Left colon (tissue), 2 donors: ENCODE data around the gene ITPRIP. TPM values are rescaled to one million over a fixed set of nuclear protein-coding genes. Genes with fewer than 3 reads are reported as not detected.

Source experiments
- ATAC-seq: fragments of 200-7000 bp; cut with Tn5 transposase; one replicate; pipeline ENCODE4 v1.9.1; 2020; ENCODE audit warnings: mild to moderate bottlenecking, moderate library complexity
- DNase-seq, 2 donors: peaks; one replicate each; pipeline ENCODE4 v3.0.0-alpha.2; 2020
- intact Hi-C, 2 donors: fragments of 100-400 bp; cut with DNase I in 1 of 2; cut with micrococcal nuclease in 1 of 2; formaldehyde crosslinking; loops; one replicate each; pipeline versions ENCODE4 v1.11.2 to v1.14.0; 2022; cut with DNase I, micrococcal nuclease
- total RNA-seq, 2 donors: library from RNA; stranded (reverse); fragmentation: NEBNext Ultra II Directional; extraction: Animal tissue kit (Norgen Biotek cat#: 25700); gene quantifications; one replicate each; pipeline ENCODE4 v1.2.1, GENCODE V29; 2021
- donor health status: DM: no; HTN: no; CAD: no.
- donor health status: DM: yes; HTN: yes; CAD: no.

The ITPRIP gene
- total RNA-seq, 2 donors from 2014 or later, result 5.0 to 5.1 TPM

DNA sequence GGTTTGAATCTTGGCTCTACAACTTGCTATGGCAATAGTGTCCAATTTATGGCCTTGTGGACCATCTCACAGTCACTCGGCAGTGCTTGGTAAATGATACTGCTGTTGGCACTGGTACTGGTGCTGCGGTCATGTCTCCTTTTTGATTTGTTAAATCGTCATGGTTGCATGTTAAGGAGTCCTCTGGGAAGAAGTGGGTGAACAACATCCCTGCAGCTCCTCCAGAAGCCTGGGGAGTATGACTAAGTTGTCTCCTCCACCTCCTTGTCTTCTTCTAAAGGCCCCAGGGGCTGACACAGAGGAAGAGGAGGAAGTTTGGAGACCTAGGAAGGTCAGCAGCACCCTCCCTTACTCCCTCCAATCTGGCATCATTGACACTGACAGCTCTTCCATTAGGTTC is 8.5 kb downstream of the ITPRIP start:
- no peak for ATAC-seq
- no peak for DNase-seq
- intact Hi-C loops, result no loop called here

DNA sequence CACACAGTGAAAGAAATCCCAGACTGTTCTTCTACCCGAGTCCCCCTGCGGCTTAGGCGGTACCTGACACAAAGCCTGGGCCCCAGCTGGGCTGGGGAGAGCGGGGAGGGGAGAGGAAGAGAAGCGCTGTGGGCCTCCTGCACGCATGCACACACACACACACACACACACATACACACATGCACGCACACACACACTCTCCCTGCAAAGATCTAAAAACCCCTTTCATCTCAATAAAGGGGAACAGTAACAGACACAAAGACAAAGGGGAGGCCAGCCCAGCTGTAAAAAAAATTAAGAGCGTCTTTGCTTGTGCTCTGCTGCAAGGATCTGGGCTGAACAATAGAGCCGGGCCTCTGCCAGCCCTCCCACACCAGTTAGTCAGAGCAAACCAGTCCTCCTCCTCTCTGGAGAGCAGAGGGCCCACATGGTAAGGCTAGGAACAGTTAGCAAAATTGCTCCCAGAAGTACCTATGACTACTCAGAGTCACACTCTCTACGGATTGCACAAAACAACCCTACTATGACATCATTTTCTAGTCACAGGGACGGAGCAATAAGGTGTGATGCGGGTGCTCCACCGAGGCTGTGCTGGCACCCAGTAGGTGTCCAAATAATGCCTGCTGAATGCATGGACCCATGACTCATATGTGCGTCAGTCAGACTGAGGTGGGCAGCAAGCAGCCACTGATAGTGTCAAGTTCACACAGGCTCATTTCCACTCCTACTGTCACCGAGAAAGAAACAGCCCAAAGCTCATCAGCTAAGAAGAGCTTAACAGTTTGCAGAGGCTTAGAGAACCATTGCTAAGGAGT is 9.2 kb downstream of the ITPRIP start:
- DNase-seq (peak in 1 of 2 donors; percentile 30), ATAC-seq (no peak)
- intact Hi-C loops, result no loop called here

GRCh38 chr10:104328646-104328895 is 9.7 kb downstream of the ITPRIP start:
- intact Hi-C loops, result no loop called here
- DNase-seq (no peak), ATAC-seq (no peak)

DNA sequence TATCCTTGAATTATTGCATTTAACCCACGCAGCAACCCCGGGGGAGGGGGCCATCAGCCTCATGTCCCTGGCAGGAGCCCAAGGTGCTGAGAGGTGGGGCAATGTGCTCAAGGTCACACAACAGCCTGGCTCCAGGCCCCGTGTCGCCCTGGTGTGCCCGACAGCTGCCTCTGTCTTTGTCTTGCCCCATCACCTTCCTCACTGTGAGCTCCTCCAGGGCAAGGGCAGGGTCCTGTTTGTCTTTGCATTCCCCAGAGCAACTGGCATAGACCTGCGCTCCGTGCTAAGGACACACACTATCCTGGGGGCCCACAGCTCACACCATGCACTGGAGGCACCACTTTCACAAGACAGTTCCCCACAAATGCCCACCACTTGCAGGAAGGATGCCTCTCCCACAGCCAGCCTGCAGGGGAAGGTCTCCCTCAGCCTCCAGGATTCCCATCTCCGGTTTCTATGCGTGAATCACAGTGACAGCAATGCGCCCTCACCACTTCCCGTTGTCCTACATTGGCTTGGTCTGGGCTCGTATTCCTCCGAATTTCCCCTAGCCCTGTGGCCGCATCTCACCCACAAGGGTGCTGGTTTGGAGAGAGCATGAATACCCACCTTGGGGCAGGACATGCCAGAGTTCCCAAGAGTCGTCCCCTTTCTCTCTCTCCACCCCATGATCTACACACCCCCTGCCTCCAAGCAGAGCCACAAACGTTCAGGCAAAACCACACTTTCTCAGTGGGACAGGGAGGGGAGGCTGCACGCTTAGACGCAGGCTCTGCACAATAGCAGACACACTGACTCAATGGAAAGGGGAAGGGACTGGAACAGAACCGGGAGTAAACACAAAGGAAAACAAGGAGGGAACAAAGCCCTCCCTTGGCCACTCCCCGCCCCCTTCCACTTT is 10.3 kb downstream of the ITPRIP start:
- ATAC-seq (no peak), DNase-seq (peak in 1 of 2 donors; percentile 39)
- intact Hi-C loops, result no loop called here

- intact Hi-C loops, result no loop called here
- no peak for DNase-seq
Measured at GRCh38 chr10:104326991-104327610, 11.2 kb downstream of the ITPRIP start.

DNA sequence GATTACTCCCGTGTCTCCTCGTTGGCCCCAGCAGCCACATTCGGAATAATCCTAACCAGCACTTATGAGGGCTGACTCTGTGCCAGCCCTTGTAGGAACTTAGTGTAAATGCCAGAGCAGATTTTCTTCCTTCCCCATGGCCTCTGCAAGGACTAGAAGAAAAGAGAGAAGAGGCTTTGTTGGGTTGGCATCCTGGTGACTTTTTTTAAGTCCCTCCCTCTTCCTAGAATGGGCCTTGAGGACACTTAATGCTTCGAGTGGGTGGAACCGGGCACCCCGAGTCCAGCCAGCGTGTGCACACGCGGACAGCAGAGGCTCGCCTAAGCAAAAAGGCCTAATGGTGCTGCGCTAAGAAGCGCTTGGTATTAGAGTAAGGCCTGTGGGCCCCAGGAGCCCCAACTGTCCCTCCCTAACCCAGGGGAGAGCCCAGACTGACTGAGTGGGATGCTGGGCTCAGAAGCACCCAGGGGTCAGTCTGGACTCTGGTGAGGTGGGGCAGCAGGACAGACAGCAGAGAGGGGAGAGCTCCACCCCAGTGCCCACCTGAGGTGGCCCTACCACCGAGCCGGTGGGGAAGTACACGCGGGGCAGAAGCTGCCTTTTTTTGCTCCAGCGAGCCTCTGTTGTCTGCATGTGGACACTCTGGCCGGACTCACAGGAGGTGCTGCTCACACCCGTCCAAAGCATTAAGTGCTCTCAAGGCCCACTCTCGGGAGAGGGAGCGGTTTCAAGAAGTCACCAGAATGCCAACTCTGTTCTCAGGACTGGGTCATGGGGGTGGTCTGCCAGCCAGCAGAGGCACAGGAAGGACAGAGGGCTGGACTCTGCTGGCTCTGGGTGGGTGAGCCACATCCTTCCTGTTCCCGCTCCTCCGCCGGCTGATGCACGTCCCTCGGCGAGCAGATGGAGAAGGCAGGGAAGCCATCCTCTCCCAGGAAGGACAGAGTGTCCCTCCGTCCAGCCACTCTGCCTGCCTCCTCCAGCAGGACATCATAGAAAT is 12.5 kb downstream of the ITPRIP start:
- ATAC-seq, result no peak
- DNase-seq, result no peak
- intact Hi-C loops, result no loop called here

More at GRCh38 chr10:104326991-104327610, 11.2 kb downstream of the ITPRIP start:
- ATAC-seq, result no peak

DNA sequence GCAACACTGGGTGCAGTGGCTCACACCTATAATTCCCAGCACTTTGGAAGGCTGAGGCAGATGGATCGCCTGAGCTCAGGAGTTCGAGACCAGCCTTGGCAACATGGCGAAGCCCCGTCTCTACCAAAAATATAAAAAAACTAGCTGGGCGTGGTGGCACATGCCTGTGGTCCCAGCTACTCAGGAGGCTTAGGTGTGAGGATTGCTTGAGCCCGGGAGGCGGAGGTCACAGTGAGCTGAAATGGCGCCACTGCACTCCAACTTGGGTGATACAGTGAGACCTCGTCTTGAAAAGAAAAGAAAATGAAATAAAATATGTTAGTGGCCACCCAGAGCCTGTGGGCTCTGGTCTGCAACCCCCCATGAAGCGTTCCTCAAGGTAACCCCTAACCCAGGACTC is 13.3 kb downstream of the ITPRIP start:
- intact Hi-C loops, result no loop called here
- ATAC-seq (no peak), DNase-seq (no peak)

DNA sequence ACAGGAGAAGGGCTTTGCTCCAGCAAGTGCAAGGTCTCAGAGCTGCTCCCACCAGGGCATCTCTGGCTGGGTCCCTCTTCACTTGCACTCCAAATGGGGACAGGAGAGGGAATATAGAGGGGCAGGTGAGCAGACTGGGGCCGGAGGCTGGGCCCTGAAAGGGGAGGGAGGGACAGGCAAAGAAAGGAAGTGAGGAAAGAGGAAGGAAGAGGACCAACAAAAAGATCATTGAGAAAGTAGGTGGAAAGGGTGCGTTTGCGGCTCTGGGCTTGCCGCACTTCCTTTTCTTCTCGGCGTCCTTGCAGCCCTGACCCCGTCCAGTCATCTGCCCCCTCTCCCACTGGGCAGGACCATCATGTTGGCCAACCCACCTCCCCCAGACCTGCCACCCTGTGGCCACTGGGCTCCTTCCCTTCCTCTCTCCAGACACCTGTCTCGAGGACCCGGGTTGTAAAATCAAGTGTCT is 14.0 kb downstream of the ITPRIP start:
- no peak for ATAC-seq
- DNase-seq, result peak in 1 of 2 donors; percentile 22
- intact Hi-C loops, result no loop called here

DNA sequence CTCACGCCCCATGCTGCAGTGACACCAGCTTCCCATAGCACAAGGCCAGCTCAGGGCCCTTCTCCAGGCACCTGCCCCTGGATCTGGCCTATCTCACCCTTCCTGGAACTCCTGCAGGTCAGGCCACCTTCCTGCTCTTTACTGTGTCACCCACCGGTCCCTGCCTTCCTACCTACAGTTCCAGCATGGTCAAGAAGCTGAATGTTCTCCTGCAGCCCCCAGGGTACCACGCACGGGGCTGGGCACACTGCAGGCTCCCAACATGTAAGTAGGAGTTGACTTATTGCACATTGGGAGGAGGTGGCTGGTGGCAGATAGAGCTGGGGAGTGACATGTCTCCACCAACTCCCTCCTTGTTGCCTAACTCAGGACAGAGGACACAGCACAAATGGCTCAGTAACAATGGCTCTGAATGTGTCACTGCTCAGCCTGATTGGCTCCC is 14.5 kb downstream of the ITPRIP start:
- ATAC-seq (no peak), DNase-seq (no peak)
- intact Hi-C loops, result no loop called here

GRCh38 chr10:104323085-104323484 is 15.2 kb downstream of the ITPRIP start:
- intact Hi-C loops, result no loop called here
- DNase-seq, result no peak
- no peak for ATAC-seq

DNA sequence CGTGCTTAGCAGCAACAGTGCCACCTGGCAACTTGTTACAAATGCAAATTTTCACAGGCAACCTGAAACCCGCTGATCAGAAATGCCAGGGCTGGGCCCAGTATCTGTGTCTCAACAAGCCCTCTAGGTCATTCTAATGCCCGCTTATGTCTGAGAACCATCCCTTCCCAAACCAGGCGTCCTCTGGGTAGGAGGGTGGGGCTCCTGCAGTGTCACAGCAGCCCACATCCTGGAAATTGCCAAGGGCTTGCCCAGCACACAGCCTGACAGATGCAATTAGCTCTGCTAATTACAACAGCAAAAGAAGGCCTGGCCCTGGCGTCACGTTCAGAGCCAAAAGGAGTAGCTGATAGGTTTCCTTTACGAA is 15.9 kb downstream of the ITPRIP start:
- intact Hi-C loops, result no loop called here
- DNase-seq, result no peak
- peak; percentile 61 for ATAC-seq

DNA sequence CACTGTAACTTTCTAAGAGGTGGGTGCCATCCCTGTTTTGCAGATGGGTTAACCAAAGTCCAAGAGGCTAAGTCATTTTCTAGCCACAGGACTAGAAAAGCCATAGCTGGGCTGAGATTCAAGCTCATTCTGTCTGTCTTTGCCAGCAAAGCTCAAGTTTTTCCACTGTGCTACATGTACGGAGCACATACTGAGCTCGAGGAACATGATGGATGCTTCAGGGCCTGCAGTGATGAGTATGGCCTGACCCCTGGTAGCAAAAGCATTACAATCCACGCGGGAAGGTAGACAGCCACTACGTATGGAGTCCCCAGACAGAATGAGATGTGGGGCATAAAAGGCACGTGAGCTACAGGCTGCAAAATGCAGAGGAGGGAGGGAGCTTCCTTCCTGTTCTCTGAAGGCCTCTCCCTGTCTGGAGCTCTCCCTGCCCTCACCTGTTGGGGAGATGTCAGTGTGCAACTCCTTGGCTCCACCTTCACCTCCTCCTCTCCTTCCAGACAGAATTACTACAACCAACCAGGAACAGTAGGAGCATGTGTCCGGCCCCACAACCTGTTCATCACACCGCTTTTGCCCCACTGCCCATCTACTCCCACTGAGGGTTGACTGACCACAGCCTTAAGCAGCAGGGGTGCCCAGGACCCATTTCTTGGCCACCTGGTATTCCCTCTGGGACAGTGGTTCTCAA is 16.4 kb downstream of the ITPRIP start:
- intact Hi-C loops, result no loop called here
- DNase-seq, result peak in 1 of 2 donors; percentile 15
- peak; percentile 12 for ATAC-seq

DNA sequence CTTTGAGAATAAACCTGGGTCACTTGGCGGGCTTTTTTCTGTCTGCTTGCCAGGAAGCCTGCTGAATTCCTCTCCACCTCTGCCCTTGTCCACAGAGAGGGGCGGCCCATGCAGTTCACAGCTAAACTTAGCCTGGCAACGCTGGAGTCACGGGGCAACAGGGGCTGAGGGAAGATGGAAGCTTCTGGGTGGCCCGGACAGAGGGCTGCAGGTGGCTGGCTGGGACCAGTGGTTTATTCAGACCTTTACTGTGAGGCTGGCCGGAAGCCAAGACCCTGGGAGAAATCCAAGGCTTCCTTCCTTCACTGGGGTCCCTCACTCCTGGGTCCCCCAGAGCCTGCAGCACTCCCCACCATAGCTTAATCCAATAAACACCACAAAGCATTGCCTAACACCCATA is 17.0 kb downstream of the ITPRIP start:
- DNase-seq (peak in 1 of 2 donors; percentile 24), ATAC-seq (no peak)
- intact Hi-C loops, result no loop called here

GRCh38 chr10:104318810-104319741 is 19.2 kb downstream of the ITPRIP start:
- ATAC-seq (no peak), DNase-seq (peak in 1 of 2 donors; percentile 28)
- intact Hi-C loops, result no loop called here

DNA sequence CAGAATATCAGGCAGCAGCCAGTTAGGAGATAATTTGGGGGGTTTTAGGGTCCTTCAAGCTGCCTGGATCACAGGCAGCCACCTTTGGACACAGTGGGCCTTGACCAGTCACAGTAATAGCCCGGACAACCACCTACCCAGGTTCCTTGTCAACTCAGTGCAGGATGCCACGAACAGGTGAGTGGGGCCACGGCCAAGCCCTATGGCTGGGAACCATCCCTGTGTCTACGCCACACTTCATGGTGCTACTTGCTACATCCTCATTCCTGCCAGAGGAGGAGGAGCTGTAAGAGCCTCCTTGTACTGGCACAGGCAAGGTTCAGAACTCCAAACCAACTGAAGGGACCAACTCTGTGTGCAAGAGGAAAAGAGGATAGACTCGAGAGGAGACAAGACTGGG is 19.9 kb downstream of the ITPRIP start:
- ATAC-seq (no peak), DNase-seq (no peak)
- intact Hi-C loops, result no loop called here

DNA sequence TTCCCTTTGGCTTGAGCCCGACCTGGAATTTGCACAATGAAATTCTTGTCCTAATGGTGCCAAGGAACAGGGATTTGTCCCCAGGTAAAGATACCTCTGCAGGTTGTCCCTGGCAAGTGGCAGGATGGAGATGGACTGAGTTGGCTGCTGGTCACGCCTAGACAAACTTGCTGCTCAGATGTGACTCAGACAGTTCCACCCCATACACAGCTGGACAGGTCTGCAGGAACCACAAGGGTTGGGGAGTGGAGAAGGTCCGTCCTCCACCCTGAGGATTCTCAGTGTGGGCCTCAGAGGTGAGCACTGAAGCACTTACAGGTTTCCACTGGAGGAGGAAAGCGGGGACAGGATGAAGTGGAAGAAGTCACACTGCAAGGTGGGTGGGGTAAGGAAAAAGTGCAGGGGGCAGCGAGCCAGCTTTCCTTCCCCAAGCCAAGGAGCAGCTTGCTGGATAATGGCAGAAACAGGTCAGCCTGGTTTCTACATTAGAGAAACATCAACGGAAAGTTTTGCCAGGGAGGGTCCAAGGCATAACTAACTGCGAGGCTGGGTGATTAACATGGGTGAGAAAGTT is 20.5 kb downstream of the ITPRIP start:
- DNase-seq (no peak), ATAC-seq (no peak)
- intact Hi-C loops, result no loop called here

GRCh38 chr10:104317269-104317710 is 21.0 kb downstream of the ITPRIP start:
- DNase-seq (no peak), ATAC-seq (no peak)
- intact Hi-C loops, result no loop called here
